ENCODE measurements around the gene STAM. TPM values are rescaled to one million over a fixed set of nuclear protein-coding genes. Genes with fewer than 3 reads are reported as not detected.
"Not testable (repeated sequence)": the region's sequence is repeated elsewhere in the genome, so short reads cannot be mapped to it uniquely, and the experiment has no call there.

STAM gene
- total RNA-seq, 1 donor from 2014 or later = 20.4 TPM

DNA sequence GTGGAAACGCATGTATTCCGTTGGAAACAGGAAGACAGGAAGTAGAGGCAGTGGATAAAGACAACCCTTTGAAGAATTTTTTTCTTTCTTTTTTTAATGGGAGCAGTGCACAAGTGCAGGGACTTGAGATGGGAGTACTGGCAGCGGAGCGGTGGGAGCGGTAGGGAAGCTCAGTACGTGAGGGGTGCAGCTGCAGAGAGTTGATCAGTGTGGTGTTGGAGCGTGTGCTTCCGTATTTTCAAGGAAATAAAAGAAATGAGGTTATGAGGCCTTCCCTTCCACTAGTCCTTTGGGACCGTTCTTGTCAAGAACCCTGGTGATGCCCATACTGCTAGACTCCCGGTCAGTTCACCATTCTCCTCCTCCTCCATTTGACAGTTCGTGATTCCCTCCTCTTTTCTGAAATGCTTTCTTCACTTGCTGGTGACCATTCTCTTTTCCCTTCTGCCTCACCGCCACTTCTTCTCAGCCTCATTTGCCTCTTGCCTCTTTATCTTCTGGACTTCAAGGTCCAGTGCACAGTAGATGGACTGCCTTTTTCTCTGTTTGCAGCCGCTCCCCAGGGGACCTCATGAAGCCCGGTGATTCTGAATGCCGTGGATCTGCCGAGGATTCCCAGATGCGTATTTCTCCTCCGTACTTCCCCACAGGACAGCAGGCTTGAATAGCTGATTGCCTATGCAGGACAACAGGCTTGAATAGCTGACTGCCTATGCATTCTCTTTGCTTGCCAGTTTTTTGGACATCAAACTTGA lies 68.9 kb downstream of the STAM start:
- no peak overlapping the region for H3K9ac ChIP-seq (ENCODE audit: low read depth in 1 of 3, low read length in 3 of 3)

DNA sequence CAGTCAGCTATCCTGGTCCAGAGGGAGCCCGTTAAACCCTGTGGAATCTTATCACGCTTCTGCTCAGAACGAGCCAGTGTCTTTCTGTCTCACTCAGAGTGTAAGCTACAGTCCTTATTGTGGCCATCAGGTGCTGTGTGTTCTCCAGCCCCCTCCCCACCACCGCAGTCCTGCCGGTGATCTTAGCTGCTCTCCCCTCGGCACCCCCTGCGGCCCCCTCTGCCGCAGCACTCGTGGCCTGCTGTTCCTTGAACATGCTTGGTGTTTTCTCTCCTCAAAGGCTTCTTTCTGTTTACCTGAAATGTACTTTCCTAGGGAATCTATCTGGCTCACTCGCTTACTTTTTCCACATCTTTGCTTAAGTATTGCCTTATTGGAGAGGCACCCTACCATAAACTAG lies 69.8 kb downstream of the STAM start:
- H3K36me3 ChIP-seq (ENCODE audit: control insufficient read depth in 3 of 3, insufficient read depth in 3 of 3, low read length in 3 of 3) = peaks cover 11 to 44% (median 40%) of the 10 kb centered on the region in 3 donors
- H3K9ac ChIP-seq (ENCODE audit: low read depth in 1 of 3, low read length in 3 of 3) = no peak overlapping the region
- H3K4me3 ChIP-seq (ENCODE audit: low read length in 3 of 3) = no peak overlapping the region
- peaks cover 0 to 7% (median 6%) of the 10 kb centered on the region in 3 donors for H3K4me1 ChIP-seq (ENCODE audit: control insufficient read depth in 3 of 3, insufficient read depth in 3 of 3, low read length in 3 of 3)
- H3K27me3 ChIP-seq (ENCODE audit: control insufficient read depth in 3 of 3, insufficient read depth in 3 of 3, low read length in 3 of 3) = no peaks in the 10 kb centered on the region
- no peaks in the 10 kb centered on the region for H3K9me3 ChIP-seq (ENCODE audit: control insufficient read depth in 3 of 3, low read length in 3 of 3)
- H3K27ac ChIP-seq (ENCODE audit: low read depth, low read length) = no peak overlapping the region

More for the DNA sequence above, 68.9 kb downstream of the STAM start:
- H3K4me3 ChIP-seq (ENCODE audit: low read length in 3 of 3) = peak overlapping the region in 1 of 3 donors; percentile 20
- H3K4me1 ChIP-seq (ENCODE audit: control insufficient read depth in 3 of 3, insufficient read depth in 3 of 3, low read length in 3 of 3) = peaks cover 0 to 7% (median 6%) of the 10 kb centered on the region in 3 donors
- H3K27ac ChIP-seq (ENCODE audit: low read depth, low read length) = no peak overlapping the region
- H3K27me3 ChIP-seq (ENCODE audit: control insufficient read depth in 3 of 3, insufficient read depth in 3 of 3, low read length in 3 of 3) = no peaks in the 10 kb centered on the region
- H3K9me3 ChIP-seq (ENCODE audit: control insufficient read depth in 3 of 3, low read length in 3 of 3) = no peaks in the 10 kb centered on the region
- peaks cover 14 to 46% (median 43%) of the 10 kb centered on the region in 3 donors for H3K36me3 ChIP-seq (ENCODE audit: control insufficient read depth in 3 of 3, insufficient read depth in 3 of 3, low read length in 3 of 3)

DNA sequence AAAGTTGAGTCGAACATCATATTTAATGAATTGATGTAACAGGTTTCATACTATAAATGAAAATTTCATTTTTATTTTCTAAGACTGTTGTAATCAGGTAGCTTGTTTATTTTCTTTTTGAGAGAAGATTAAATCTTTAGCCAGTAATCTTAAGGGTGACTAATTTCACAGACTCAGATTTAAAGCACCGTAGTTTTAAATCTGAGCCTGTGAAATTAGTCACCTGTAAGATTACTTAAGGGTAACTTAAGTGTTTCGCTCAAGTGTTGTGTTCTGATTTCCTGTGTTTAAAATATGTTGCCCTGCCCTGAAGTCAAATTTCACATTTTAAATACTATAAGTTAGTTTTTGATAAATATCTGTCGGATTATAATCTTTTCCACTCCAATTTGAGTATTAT lies 72.2 kb downstream of the STAM start:
- no peak overlapping the region for H3K27ac ChIP-seq (ENCODE audit: low read depth, low read length)
- no peak overlapping the region for H3K4me3 ChIP-seq (ENCODE audit: low read length in 3 of 3)
- H3K9me3 ChIP-seq (ENCODE audit: control insufficient read depth in 3 of 3, low read length in 3 of 3) = no peaks in the 10 kb centered on the region
- no peaks in the 10 kb centered on the region for H3K27me3 ChIP-seq (ENCODE audit: control insufficient read depth in 3 of 3, insufficient read depth in 3 of 3, low read length in 3 of 3)
- no peaks in the 10 kb centered on the region for H3K4me1 ChIP-seq (ENCODE audit: control insufficient read depth in 3 of 3, insufficient read depth in 3 of 3, low read length in 3 of 3)
- H3K9ac ChIP-seq (ENCODE audit: low read depth in 1 of 3, low read length in 3 of 3) = no peak overlapping the region
- peaks cover 7 to 35% (median 34%) of the 10 kb centered on the region in 3 donors for H3K36me3 ChIP-seq (ENCODE audit: control insufficient read depth in 3 of 3, insufficient read depth in 3 of 3, low read length in 3 of 3)

DNA sequence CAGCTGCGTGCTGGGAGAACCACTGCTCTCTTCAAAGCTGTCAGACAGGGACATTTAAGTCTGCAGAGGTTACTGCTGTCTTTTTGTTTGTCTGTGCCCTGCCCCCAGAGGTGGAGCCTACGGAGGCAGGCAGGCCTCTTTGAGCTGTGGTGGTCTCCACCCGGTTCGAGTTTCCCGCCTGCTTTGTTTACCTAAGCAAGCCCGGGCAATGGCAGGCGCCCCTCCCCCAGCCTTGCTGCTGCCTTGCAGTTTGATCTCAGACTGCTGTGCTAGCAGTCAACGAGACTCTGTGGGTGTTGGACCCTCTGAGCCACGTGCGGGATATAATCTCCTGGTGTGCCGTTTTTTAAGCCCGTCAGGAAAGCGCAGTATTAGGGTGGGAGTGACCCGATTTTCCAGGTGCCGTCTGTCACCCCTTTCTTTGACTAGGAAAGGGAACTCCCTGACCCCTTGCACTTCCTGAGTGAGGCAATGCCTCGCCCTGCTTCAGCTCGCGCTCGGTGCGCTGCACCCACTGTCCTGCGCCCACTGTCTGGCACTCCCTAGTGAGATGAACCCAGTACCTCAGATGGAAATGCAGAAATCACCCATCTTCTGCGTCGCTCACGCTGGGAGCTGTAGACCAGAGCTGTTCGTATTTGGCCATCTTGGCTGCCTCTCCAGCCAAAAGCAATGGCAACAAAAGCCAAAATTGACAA lies 78.5 kb downstream of the STAM start:
- H3K4me3 ChIP-seq (ENCODE audit: low read length in 3 of 3); H3K9ac ChIP-seq (ENCODE audit: low read depth in 1 of 3, low read length in 3 of 3); H3K27me3 ChIP-seq (ENCODE audit: control insufficient read depth in 3 of 3, insufficient read depth in 3 of 3, low read length in 3 of 3); H3K4me1 ChIP-seq (ENCODE audit: control insufficient read depth in 3 of 3, insufficient read depth in 3 of 3, low read length in 3 of 3); H3K9me3 ChIP-seq (ENCODE audit: control insufficient read depth in 3 of 3, low read length in 3 of 3); H3K27ac ChIP-seq (ENCODE audit: low read depth, low read length); H3K36me3 ChIP-seq (ENCODE audit: control insufficient read depth in 3 of 3, insufficient read depth in 3 of 3, low read length in 3 of 3): not testable (repeated sequence)

DNA sequence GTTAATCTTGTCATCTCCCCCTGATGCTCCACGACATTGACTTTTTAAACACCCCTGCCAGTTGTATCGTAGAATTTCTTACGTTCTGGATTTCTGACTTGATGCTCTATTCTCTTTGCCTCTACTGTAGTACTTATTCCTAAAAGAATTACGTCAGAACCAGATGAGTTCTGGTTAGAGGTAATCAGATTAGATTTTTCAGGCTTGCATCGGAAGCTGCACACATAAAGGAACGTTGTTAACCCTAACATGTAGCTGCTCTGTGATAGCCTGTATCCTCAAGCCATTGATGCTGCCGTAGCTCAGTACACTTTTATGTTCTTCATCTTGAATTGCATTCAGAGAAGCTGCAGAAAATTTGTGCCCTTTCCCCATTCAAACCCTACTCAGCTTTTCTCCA lies 81.8 kb downstream of the STAM start:
- H3K9me3 ChIP-seq (ENCODE audit: control insufficient read depth in 3 of 3, low read length in 3 of 3) = no peaks in the 10 kb centered on the region
- H3K4me1 ChIP-seq (ENCODE audit: control insufficient read depth in 3 of 3, insufficient read depth in 3 of 3, low read length in 3 of 3) = peaks cover 3 to 6% (median 4%) of the 10 kb centered on the region in 3 donors
- no peaks in the 10 kb centered on the region for H3K36me3 ChIP-seq (ENCODE audit: control insufficient read depth in 3 of 3, insufficient read depth in 3 of 3, low read length in 3 of 3)
- H3K4me3 ChIP-seq (ENCODE audit: low read length in 3 of 3) = no peak overlapping the region
- no peaks in the 10 kb centered on the region for H3K27me3 ChIP-seq (ENCODE audit: control insufficient read depth in 3 of 3, insufficient read depth in 3 of 3, low read length in 3 of 3)
- no peak overlapping the region for H3K27ac ChIP-seq (ENCODE audit: low read depth, low read length)
- no peak overlapping the region for H3K9ac ChIP-seq (ENCODE audit: low read depth in 1 of 3, low read length in 3 of 3)

DNA sequence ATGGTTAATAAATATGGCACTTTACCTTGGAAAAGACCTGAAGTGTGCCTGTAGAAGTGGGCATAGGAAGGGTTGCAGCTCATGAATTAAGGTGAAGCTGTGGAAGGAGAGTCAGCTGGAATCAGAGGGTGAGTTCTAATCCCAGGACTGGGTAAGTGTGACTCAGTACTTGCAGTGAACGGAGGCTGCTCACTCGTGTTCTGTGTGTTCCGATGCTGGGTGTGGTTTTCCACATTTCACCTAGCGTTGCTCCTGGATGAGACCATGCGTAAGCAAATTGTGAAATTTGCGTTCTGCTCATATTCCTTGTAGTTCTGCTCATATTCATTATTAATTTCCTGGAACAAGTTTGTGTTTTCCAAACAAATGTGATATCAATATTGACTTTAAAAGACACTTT lies 85.7 kb downstream of the STAM start:
- H3K4me3 ChIP-seq (ENCODE audit: low read length in 3 of 3) = no peak overlapping the region
- no peaks in the 10 kb centered on the region for H3K9me3 ChIP-seq (ENCODE audit: control insufficient read depth in 3 of 3, low read length in 3 of 3)
- no peak overlapping the region for H3K9ac ChIP-seq (ENCODE audit: low read depth in 1 of 3, low read length in 3 of 3)
- H3K27ac ChIP-seq (ENCODE audit: low read depth, low read length) = no peak overlapping the region
- no peaks in the 10 kb centered on the region for H3K36me3 ChIP-seq (ENCODE audit: control insufficient read depth in 3 of 3, insufficient read depth in 3 of 3, low read length in 3 of 3)
- peaks cover 7 to 16% (median 9%) of the 10 kb centered on the region in 3 donors for H3K4me1 ChIP-seq (ENCODE audit: control insufficient read depth in 3 of 3, insufficient read depth in 3 of 3, low read length in 3 of 3)
- H3K27me3 ChIP-seq (ENCODE audit: control insufficient read depth in 3 of 3, insufficient read depth in 3 of 3, low read length in 3 of 3) = no peaks in the 10 kb centered on the region

DNA sequence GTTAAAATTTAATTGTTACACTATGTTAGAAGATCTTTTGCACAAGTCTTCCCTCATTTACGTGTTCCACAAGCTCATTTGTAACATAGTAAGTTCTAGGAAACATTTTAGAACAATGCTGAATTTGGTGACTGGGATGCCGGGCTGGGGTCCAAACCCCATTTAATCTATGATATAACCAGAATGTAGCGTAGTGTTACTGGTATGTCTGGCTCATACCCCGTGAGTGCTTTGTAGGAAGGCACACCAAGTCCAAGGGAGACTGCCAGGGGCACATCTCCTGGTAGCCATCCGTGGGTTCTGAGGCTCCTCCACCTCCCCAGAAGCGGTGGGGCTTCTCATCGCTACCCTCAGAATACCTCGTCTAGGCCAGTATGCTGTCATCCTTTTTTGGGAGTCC lies 86.7 kb downstream of the STAM start:
- Histone ChIP-seq H3K9me3 (ENCODE audit: control insufficient read depth in 3 of 3, low read length in 3 of 3) (no peaks in the 10 kb centered on the region), H3K27me3 (ENCODE audit: control insufficient read depth in 3 of 3, insufficient read depth in 3 of 3, low read length in 3 of 3) (no peaks in the 10 kb centered on the region), H3K36me3 (ENCODE audit: control insufficient read depth in 3 of 3, insufficient read depth in 3 of 3, low read length in 3 of 3) (no peaks in the 10 kb centered on the region), H3K9ac (ENCODE audit: low read depth in 1 of 3, low read length in 3 of 3) (peak overlapping the region in 1 of 3 donors; percentile 26), H3K4me1 (ENCODE audit: control insufficient read depth in 3 of 3, insufficient read depth in 3 of 3, low read length in 3 of 3) (peaks cover 16 to 26% (median 18%) of the 10 kb centered on the region in 3 donors), H3K4me3 (ENCODE audit: low read length in 3 of 3) (no peak overlapping the region), H3K27ac (ENCODE audit: low read depth, low read length) (no peak overlapping the region)

DNA sequence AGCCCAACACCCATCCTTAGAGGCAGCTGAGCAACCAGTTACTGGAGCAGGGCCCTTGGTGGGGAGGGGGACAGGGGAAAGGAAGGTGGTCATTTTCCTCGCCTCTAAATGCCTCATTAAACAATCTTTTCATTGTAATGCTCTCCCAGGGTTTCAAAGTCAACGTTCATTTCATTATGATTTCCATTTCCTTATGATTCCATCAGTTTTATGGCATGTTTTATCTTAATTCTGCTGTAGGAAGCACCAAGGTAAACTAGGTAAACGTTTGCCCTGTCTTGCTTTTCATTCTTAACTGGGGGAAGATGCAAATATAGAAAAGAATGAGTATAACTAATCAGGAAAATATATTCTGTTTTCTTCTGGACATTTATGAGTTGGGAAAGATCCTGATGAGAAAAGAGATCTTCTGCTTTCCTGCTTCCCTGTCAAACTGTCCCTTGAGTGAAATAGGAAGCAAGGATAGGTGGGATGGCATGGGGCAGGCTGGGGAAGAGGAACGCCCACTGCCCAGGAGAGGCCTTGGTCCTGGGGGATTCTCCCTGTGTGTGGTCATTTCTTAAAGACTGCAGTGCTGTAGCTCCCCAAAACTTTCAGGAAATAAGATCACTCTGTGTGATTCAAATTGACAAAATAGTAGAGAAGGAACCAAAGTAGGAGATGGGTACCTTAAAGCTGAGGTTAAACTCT lies 87.5 kb downstream of the STAM start:
- H3K9ac ChIP-seq (ENCODE audit: low read depth in 1 of 3, low read length in 3 of 3) = no peak overlapping the region
- H3K27ac ChIP-seq (ENCODE audit: low read depth, low read length) = no peak overlapping the region
- H3K36me3 ChIP-seq (ENCODE audit: control insufficient read depth in 3 of 3, insufficient read depth in 3 of 3, low read length in 3 of 3) = no peaks in the 10 kb centered on the region
- H3K9me3 ChIP-seq (ENCODE audit: control insufficient read depth in 3 of 3, low read length in 3 of 3) = no peaks in the 10 kb centered on the region
- H3K4me3 ChIP-seq (ENCODE audit: low read length in 3 of 3) = no peak overlapping the region
- H3K27me3 ChIP-seq (ENCODE audit: control insufficient read depth in 3 of 3, insufficient read depth in 3 of 3, low read length in 3 of 3) = no peaks in the 10 kb centered on the region
- peaks cover 16 to 26% (median 18%) of the 10 kb centered on the region in 3 donors for H3K4me1 ChIP-seq (ENCODE audit: control insufficient read depth in 3 of 3, insufficient read depth in 3 of 3, low read length in 3 of 3)

DNA sequence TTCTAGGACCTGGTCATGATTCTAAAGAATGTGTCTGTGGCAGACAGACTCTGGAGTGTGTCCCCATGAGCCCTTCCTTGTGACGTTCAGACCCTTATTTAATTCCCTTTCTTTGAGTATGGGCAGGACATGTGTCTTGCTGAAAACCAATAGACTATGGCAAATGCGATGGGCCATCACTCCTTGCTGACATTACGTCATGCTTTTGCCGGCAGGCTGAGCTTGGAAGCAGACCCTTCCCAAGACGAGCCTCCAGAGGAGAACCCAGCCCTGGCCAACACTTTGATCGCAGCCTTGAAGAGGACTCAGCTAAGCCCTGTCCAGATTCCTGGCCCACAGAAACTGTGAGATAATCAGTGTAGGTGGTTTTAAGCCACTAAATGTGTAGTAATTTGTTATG lies 89.7 kb downstream of the STAM start:
- no peaks in the 10 kb centered on the region for H3K36me3 ChIP-seq (ENCODE audit: control insufficient read depth in 3 of 3, insufficient read depth in 3 of 3, low read length in 3 of 3)
- no peak overlapping the region for H3K27ac ChIP-seq (ENCODE audit: low read depth, low read length)

More for the DNA sequence above, 89.7 kb downstream of the STAM start:
- Histone ChIP-seq H3K4me1 (ENCODE audit: control insufficient read depth in 3 of 3, insufficient read depth in 3 of 3, low read length in 3 of 3) (peaks cover 18 to 31% (median 28%) of the 10 kb centered on the region in 3 donors), H3K9me3 (ENCODE audit: control insufficient read depth in 3 of 3, low read length in 3 of 3) (no peaks in the 10 kb centered on the region), H3K4me3 (ENCODE audit: low read length in 3 of 3) (no peak overlapping the region), H3K9ac (ENCODE audit: low read depth in 1 of 3, low read length in 3 of 3) (no peak overlapping the region), H3K27me3 (ENCODE audit: control insufficient read depth in 3 of 3, insufficient read depth in 3 of 3, low read length in 3 of 3) (no peaks in the 10 kb centered on the region)
